ENCODE results near the gene RHAG. TPM values are rescaled to one million over a fixed set of nuclear protein-coding genes. Genes with fewer than 3 reads are reported as not detected.

RHAG gene
- polyA plus RNA-seq, 2 donors = 0.05 to 0.06 TPM

- Histone ChIP-seq H3K27me3 (ENCODE audit: control insufficient read depth in 1 of 2, insufficient read depth in 2 of 2, low read length in 2 of 2) (no peaks in the 10 kb centered on the region), H3K36me3 (ENCODE audit: control insufficient read depth in 2 of 2, insufficient read depth in 2 of 2, low read length in 1 of 2) (no peaks in the 10 kb centered on the region), H3K27ac (ENCODE audit: low read depth in 2 of 2, low read length in 1 of 2) (no peak overlapping the region), H3K4me3 (ENCODE audit: low read depth in 1 of 2, low read length in 2 of 2) (no peak overlapping the region), H3K4me1 (ENCODE audit: control insufficient read depth in 2 of 2, insufficient read depth in 2 of 2, low read length in 1 of 2) (peaks cover 4% of the 10 kb centered on the region in 2 donors), H3K9me3 (ENCODE audit: control insufficient read depth in 2 of 2, insufficient read depth in 1 of 2, low read depth in 1 of 2, low read length in 1 of 2) (no peaks in the 10 kb centered on the region)
- 61 to 63% methylated on average over 4 of the region's 4 CpGs for WGBS, 2 donors
These were observed 80.7 kb downstream of the RHAG start for GRCh38 chr6:49555951-49556350.

Other genes starting within 250 kb of the RHAG start
- 10 to 100 TPM in 1 of 2 donors, 1 to 10 TPM in 1; 9.7 to 15.6 TPM for gene MMUT, start 173.6 kb downstream of the RHAG start, polyA plus RNA-seq
- gene CENPQ, start 173.5 kb downstream of the RHAG start, polyA plus RNA-seq = 1 to 10 TPM; 2.8 to 4.2 TPM
- gene GLYATL3, start 136.9 kb downstream of the RHAG start, polyA plus RNA-seq = not detected
- gene C6orf141, start 86.2 kb downstream of the RHAG start, polyA plus RNA-seq = 1 to 10 TPM; 4.9 to 9.7 TPM
- gene CRISP2, start 76.7 kb upstream of the RHAG start, polyA plus RNA-seq = 1 to 10 TPM; 1.0 to 3.1 TPM
- 100 to 1,000 TPM; 144 to 176 TPM for gene CRISP3, start 107.5 kb upstream of the RHAG start, polyA plus RNA-seq
- gene PGK2, start 150.4 kb upstream of the RHAG start, polyA plus RNA-seq = not detected
- gene CRISP1, start 229.7 kb upstream of the RHAG start, polyA plus RNA-seq = not detected